HG03565 (cell line): ENCODE data around the gene ACTRT3.

Experiments used
- ATAC-seq: cut with Tn5 transposase; IDR thresholded peaks from one replicate; pipeline ENCODE4 v1.9.1; 2021; ENCODE audit warnings: mild to moderate bottlenecking, moderate library complexity; ENCODE audit not compliant: unreplicated experiment

The ACTRT3 gene

GRCh38 chr3:169769287-169770181 lies at the start of gene ACTRT3:
TSS of gene ACTRT3 (minus strand) at chr3:169769561. CDS start at chr3:169769520, 41 bp downstream.
- peak; percentile 24 for ATAC-seq

DNA sequence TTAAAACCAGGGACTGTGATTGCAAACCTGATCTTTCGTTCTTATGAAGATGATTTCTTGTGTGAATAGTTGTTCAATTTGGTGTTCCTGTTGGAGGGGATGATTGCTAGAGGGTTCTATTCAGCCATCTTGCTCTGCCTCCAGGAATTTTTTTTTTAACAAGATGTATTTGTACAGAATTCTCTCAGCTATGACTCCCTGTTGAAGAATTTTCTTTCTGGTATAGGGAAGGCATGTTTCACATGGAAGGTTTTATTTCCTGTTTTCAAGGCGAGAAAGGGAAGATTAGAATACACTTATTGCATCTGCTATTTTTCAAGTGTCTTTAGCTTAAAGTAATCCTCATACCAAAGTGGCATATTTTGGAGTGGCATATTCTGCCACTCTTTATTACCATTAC lies 49.0 kb upstream of the ACTRT3 start:
- no peak for ATAC-seq

- ATAC-seq, result no peak
Observed at GRCh38 chr3:169815590-169816150, 46.3 kb upstream of the ACTRT3 start.

GRCh38 chr3:169813757-169814517 lies 44.6 kb upstream of the ACTRT3 start:
- peak; percentile 90 for ATAC-seq

DNA sequence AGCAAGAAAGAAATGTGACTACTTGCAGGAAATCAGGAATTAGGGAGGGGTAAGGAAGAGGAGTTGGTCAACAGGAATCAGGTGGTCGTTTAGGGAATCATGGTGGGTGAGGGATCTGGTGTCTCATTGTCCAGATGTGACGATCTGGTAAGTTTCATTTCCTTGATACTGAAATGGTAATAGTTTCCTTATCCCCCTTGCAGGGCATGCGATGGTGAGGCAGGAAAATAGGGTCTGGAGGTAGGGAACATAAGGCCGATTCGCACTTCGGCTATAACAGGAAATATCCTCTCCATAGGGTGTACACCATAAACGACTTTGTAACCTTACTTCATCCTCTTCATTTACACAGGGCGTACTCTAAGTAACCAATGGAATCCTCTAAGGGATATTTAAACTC lies 43.9 kb upstream of the ACTRT3 start:
- no peak for ATAC-seq

DNA sequence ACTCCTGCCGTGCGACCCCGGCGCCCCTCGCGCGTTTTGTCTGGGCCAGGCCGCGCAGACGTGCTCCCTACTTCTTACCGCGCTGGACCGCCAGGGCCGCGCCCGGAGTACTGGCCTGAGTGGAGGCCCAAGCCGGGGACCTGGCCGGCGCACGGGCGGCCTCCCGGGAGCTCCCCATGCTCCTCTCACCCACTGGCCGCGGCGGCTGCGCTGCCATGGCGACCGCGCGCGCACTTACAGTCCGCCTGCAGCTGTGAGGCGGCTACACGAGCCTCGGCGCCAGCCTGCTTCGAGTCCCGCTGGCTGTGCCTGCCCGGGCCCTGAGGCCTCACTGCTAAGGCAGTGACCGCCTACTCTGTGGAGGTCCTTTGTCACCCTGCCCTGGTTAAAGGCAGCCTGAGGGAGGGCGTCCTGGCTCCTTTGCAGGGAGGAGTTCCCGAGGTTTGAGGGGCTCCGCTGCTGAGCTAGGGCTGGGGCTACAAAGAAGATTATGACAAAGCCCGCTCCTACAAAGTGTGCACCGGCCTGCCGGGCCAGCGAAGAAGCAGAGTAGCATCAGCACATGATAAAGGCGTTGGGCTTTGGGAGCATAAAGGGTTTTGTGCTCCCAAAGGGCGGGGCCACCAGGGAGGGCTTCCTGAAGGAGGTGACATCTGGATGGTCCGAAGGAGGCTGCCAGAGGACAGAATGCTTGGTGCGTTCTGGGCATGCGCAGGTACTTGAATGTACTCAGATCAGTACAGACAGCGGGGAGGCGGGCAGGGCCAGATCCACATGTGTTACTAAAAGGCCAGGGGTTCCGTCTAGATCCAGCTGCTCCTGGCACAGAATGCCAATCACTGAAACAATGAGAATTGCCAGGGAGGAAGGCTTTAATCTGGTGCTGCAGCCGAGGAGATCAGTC lies 43.2 kb upstream of the ACTRT3 start, which contains the start of the genes LRRC34 and LRRIQ4:
Gene LRRC34 (minus strand): TSS at position 573 of the 904 bp plus-strand sequence. CDS start 356 bp downstream, at position 217.
Gene LRRIQ4 (plus strand): TSS at position 539 of the 904 bp plus-strand sequence. CDS start 9,052 bp downstream, outside the sequence.
- peak; percentile 56 for ATAC-seq

DNA sequence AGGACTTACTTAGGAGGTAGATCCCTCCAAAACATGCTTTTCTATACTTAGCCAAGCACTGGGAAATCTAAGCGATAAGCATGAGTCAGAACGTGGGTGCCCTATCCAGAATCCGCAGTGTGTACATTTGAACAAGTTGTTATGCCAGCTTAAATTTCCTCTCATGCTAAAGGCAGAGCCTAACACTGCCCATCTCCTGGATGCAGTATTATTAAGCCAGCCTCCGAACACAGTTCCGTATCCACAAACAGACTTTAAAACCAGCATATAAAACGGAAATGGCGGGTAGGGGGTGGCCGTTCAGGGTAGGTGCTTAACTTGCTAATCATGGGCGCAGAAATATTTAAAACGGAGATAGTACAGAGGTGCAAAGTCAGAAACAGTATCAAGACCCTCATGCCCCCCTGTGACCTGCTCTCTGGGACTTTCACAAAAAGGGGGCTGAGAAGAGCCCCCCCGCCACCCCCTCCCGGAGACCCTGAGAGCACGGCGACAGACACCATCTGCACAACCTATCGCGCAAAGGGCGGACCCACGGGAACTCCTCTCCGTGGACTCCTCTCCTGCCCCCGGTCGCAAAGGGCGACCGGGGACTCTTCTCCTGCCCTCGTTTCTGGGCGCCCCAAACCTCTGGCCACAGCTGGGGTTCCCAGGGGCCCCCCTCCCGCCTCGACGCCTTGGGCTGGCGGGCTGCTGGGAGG lies 42.4 kb upstream of the ACTRT3 start:
- ATAC-seq, result no peak

DNA sequence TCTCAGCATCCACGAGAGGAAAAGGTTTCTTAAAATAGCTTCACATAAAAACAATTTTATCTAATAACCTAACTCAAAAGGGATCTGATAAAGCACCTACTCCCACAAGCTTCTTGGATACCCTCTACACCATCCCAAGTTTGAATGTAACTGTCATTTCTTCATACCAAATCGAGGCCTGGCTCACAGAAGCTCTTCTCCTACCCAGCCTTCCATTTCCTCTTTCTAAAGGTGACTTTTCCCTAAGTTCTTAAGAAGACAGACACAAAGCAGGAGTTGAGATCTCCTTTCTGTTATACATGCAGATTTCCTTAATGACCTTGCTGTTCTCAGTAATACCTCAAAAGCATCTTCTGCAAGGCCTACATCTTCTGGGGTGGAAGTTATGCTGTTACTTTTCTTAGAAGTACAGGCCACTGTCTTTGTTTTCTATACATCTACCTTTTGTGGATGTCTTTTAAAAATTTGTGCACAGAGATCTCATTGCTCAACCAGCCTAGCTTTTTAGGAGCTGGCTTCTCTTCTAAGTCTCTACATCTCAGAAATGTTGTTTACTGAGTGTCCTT lies 40.0 kb upstream of the ACTRT3 start:
- ATAC-seq, result no peak

- no peak for ATAC-seq
Observed at GRCh38 chr3:169804681-169805080, 35.3 kb upstream of the ACTRT3 start.

DNA sequence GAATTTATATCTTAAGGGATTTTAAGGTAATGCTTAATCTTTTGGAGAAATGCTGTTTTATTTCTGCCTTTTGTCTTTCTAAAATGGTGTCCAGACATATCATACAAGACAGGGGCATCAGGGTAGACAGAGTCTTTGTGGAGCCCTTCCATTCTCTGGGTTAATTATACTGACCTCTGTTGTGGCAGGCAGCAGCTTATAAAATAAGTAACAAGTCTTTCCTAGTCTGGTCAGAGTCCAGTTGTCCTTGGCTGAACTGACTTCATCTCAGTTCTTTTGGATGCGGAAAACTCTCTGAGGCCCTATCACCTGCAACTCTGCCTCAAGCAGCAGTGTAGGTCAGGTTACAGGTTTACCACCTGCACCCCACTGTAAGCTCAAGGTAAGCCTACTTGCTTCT lies 23.0 kb upstream of the ACTRT3 start:
- ATAC-seq, result no peak

DNA sequence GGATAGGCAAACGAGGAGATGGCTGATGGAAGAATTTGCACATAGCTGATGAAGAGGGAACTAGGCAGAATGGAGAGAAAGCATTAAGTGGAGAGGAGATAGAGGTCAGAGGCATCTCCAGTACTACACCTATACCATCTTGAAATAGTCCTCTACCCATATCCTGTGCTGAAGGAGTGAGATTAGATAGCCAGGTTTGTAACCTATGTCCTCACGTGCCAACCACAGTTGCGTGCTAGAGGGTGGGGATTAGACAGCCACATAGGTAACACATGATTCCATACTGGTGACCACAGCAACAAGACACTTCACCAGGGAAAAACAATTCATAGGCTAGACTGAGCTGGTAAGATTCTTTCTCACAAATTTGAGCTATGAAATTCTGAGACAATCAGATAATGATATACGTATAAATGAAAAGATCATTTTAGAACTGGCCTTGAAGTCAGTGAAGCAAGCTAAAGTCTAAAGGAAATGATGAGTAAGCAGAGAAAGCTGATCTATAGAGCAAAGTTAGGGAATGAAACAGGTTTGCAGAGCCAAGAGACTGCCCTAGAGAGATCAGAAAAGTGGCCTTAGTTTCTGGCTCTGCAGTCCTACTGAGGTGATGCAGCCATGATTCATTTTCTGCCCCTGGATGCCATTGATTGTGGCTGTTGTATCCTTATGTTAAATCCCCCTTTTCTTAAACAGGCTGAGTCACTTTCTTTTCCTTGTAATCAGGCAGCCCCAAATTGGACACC lies 21.5 kb upstream of the ACTRT3 start:
- no peak for ATAC-seq

GRCh38 chr3:169790219-169790618 lies 20.9 kb upstream of the ACTRT3 start:
- ATAC-seq, result no peak

DNA sequence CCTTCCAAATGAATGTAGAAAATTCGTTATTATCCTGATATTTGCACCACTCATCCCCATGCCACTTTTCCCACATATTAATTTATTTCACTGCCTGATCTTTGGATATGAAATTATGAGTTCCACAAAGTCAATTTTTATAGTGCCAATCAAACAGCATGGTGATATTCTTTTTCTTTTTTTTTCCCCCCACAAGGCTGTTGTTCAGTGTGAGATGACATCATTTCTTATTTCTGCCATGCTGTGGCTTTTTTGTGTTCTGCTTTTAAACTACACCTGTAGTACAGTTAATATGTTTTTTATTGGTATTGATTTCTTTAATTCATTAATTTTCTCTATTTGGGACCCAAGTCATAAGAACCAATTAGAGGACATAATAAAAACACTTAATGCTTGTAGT lies 18.4 kb upstream of the ACTRT3 start:
- no peak for ATAC-seq

DNA sequence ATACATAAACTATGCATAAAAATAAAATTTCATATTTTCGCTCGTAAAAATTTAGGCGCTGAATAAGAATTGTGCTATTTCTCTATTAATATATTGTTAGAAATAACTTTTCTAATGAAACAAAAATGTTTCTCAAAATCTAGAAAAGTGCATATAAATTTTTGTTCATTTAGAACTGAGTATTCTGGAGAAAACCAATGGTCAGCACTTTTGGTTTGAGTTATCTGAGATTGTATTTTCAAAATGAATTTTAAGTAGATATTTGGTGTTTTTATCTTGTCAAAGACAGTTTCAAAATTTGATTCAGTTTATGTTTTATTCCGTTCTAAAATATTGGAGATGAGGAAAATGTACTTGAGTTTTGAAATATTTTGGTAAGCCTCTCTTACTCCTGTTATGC lies 17.8 kb upstream of the ACTRT3 start:
- no peak for ATAC-seq

DNA sequence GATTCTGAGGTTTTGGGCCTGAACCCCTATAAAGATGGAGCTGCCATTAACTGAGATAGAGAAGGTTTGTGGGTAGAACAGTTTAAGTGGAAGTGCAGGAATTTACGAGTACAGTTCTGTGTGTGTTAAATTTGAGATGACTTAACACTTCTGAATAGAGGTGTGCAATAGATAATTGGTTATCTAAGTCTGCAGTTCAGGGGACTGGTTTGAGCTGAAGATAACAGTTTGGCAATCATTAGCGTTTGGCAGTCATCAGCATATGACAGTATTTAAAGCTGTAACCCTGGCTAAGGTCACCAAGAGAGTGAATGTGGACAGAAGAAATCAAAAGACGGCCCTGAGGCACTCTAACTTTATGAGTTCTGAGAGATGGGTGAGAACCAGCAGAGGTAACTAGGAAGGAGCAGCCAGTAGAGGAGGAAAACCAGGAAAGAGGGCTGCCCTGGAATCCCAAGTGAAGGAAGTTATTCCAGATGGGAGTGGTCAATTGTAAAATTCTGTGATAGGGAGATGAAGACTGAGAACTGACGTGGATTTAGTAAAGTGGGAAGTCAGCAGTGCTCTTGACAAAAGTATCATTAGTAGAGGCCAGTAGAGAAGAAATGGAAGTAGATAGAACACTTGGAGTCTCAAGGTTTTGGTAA lies 12.0 kb upstream of the ACTRT3 start:
- ATAC-seq, result no peak

- no peak for ATAC-seq
Observed at GRCh38 chr3:169780742-169781141, 11.4 kb upstream of the ACTRT3 start.

DNA sequence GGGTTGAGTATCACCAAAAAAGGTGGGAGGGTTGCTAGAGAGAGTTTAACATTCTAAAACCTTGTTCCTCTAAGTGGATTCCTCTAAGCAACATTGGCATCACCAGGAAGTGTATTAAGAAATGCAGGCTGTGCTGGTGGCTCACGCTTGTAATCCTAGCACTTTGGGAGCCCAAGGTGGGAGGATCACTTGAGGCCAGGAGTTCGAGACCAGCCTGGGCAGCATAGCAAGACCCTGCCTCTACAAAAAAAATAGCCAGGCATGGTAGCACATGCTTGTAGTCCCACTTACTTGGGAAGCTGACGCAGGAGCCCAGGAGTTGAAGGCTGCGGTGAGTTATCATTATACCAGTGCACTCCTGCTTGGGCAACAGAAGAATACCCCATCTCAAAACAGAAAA lies 8.5 kb upstream of the ACTRT3 start:
- no peak for ATAC-seq

- no peak for ATAC-seq
Observed at GRCh38 chr3:169774186-169774585, 4.8 kb upstream of the ACTRT3 start.
